ENCODE results near the gene PHF2. TPM values are rescaled to one million over a fixed set of nuclear protein-coding genes. Genes with fewer than 3 reads are reported as not detected.
A peak's percentile ranks its signal among the peaks of the same experiment; 100 is the strongest.

The PHF2 gene
- total and polyA plus RNA-seq, 4 experiments from 2014 or later = 0.48 to 41.2 (median 21.0) TPM

DNA sequence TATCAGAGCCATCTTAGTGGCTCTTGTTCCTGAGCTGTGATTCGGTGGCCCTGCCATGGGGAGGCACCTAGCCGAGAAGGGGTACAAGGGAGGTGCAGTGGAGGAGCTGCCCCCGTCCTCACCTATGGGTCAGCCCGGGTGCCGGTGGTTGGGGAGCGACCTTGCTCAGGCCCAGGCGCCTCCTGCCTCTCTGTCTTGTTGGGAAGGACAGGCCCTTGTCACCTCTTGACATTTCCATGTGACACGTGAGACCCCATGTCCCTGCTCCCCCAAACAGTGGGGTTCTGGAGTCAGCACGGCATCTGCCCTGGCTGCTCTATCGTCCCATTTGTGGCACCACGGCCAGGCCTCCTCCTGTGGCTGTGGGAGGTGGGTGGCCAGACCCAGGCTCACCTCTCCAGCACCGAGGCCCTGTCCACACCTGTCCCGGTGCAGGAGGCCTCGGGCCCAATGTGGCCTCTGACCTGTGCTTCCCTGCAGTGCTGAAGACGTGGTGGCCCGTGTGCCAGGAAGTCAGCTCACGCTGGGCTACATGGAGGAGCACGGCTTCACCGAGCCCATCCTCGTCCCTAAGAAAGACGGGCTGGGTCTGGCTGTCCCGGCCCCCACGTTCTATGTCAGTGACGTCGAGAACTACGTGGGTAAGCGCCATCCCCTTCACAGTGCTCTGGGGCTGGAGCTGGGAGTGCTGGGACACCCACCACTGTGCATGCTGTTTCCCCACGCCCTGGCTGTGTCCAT, 68.9 kb downstream of the PHF2 start:
- no peaks in the 10 kb centered on the region for H3K9me3 ChIP-seq (ENCODE audit: control insufficient read depth in 1 of 2, low read length in 2 of 2)
- Mint-ChIP-seq H3K4me3 (no peak overlapping the region), H3K4me1 (peaks cover 0 to 2% (median 0%) of the 10 kb centered on the region in 4 donors), H3K9me3 (no peaks in the 10 kb centered on the region), H3K36me3 (peaks cover 26 to 62% of the 10 kb centered on the region in 2 donors), H3K27me3 (no peaks in the 10 kb centered on the region), H3K27ac (no peak overlapping the region)
- no peak overlapping the region for H3K27ac ChIP-seq (ENCODE audit: low read depth, low read length)
- ChIA-PET CTCF (ENCODE audit: partially characterized antibody) (no interaction called here), POLR2A (ENCODE audit: partially characterized antibody) (no interaction called here)
- H3K4me3 ChIP-seq (ENCODE audit: low read length in 2 of 2) = no peak overlapping the region
- intact Hi-C loops (cut with micrococcal nuclease) = no loop called here
- no peaks in the 10 kb centered on the region for H3K27me3 ChIP-seq (ENCODE audit: insufficient read depth, low read length)
- H3K36me3 ChIP-seq (ENCODE audit: insufficient read depth, low read length) = peaks cover 14% of the 10 kb centered on the region
- H3K4me1 ChIP-seq (ENCODE audit: insufficient read depth, low read length) = no peaks in the 10 kb centered on the region
- no peak for DNase-seq

- Mint-ChIP-seq H3K4me1 (no peaks in the 10 kb centered on the region), H3K27ac (no peak overlapping the region), H3K9me3 (no peaks in the 10 kb centered on the region), H3K36me3 (peaks cover 23 to 56% of the 10 kb centered on the region in 2 donors), H3K27me3 (no peaks in the 10 kb centered on the region), H3K4me3 (no peak overlapping the region)
- H3K4me3 ChIP-seq (ENCODE audit: low read length in 2 of 2) = no peak overlapping the region
- no peaks in the 10 kb centered on the region for H3K27me3 ChIP-seq (ENCODE audit: insufficient read depth, low read length)
- intact Hi-C loops (cut with micrococcal nuclease) = no loop called here
- no peak for DNase-seq
- no peaks in the 10 kb centered on the region for H3K9me3 ChIP-seq (ENCODE audit: control insufficient read depth in 1 of 2, low read length in 2 of 2)
- CTCF ChIA-PET (ENCODE audit: partially characterized antibody) = no interaction called here
- no peaks in the 10 kb centered on the region for H3K4me1 ChIP-seq (ENCODE audit: insufficient read depth, low read length)
- H3K27ac ChIP-seq (ENCODE audit: low read depth, low read length) = no peak overlapping the region
- H3K36me3 ChIP-seq (ENCODE audit: insufficient read depth, low read length) = peaks cover 16% of the 10 kb centered on the region
- POLR2A ChIA-PET (ENCODE audit: partially characterized antibody) = no interaction called here
Measured at GRCh38 chr9:93645921-93646639, 69.7 kb downstream of the PHF2 start.

DNA sequence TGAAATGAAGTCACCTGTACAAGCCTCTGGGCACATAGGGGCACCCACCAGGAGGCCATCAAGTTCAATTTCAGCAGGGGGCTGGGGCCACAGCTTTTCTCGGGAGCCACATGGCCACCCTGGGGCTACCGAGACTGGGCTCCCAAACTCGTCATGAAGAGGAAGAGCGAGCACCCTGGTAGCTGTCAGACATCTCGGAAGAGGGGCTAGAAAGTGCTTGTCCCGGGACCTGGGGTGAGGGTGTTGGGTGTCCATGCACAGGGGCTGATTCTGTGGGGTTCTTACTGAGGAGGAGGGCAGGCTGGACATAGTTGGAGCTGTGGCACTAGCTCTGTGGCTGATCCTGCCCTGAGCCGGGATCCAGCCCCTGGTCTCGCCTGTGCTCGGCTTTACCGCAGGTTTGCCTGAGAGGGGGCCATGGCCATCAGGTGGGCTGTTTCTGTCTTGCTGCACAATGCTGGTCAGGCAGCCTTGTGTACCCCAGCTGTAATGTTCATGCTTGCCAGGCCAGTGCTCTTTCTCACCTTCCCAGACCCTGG, 70.3 kb downstream of the PHF2 start:
- Histone ChIP-seq H3K27me3 (ENCODE audit: insufficient read depth, low read length) (no peaks in the 10 kb centered on the region), H3K36me3 (ENCODE audit: insufficient read depth, low read length) (peaks cover 21% of the 10 kb centered on the region), H3K27ac (ENCODE audit: low read depth, low read length) (no peak overlapping the region), H3K4me1 (ENCODE audit: insufficient read depth, low read length) (no peaks in the 10 kb centered on the region), H3K9me3 (ENCODE audit: control insufficient read depth in 1 of 2, low read length in 2 of 2) (no peaks in the 10 kb centered on the region), H3K4me3 (ENCODE audit: low read length in 2 of 2) (no peak overlapping the region)
- intact Hi-C loops (cut with micrococcal nuclease) = no loop called here
- Mint-ChIP-seq H3K27me3 (no peaks in the 10 kb centered on the region), H3K4me1 (no peaks in the 10 kb centered on the region), H3K4me3 (no peak overlapping the region), H3K27ac (no peak overlapping the region), H3K36me3 (peaks cover 23 to 57% of the 10 kb centered on the region in 2 donors), H3K9me3 (no peaks in the 10 kb centered on the region)
- POLR2A ChIA-PET (ENCODE audit: partially characterized antibody) = no interaction called here
- DNase-seq = no peak
- CTCF ChIA-PET (ENCODE audit: partially characterized antibody) = no interaction called here

GRCh38 chr9:93648181-93648580, 71.8 kb downstream of the PHF2 start:
- no peaks in the 10 kb centered on the region for H3K27me3 Mint-ChIP-seq
- ChIA-PET CTCF (ENCODE audit: partially characterized antibody) (interaction anchor here (0.5 kb wide), 1 partner anchor 54 kb away, joined by 3 read pairs; no protein-coding TSS in a partner anchor), POLR2A (ENCODE audit: partially characterized antibody) (no interaction called here)
- H3K4me1 ChIP-seq (ENCODE audit: insufficient read depth, low read length) = no peaks in the 10 kb centered on the region
- H3K27ac ChIP-seq (ENCODE audit: low read depth, low read length) = no peak overlapping the region
- H3K4me3 Mint-ChIP-seq = no peak overlapping the region
- intact Hi-C loops (cut with micrococcal nuclease) = no loop called here
- H3K9me3 Mint-ChIP-seq = no peaks in the 10 kb centered on the region
- H3K27ac Mint-ChIP-seq = peak overlapping the region in 1 of 7 donors; percentile 23
- peaks cover 29% of the 10 kb centered on the region for H3K36me3 ChIP-seq (ENCODE audit: insufficient read depth, low read length)
- H3K27me3 ChIP-seq (ENCODE audit: insufficient read depth, low read length) = no peaks in the 10 kb centered on the region
- no peak overlapping the region for H3K4me3 ChIP-seq (ENCODE audit: low read length in 2 of 2)
- DNase-seq = no peak
- no peaks in the 10 kb centered on the region for H3K9me3 ChIP-seq (ENCODE audit: control insufficient read depth in 1 of 2, low read length in 2 of 2)
- H3K36me3 Mint-ChIP-seq = peaks cover 27 to 55% of the 10 kb centered on the region in 2 donors
- H3K4me1 Mint-ChIP-seq = no peaks in the 10 kb centered on the region

GRCh38 chr9:93648836-93649235, 72.5 kb downstream of the PHF2 start:
- H3K4me3 Mint-ChIP-seq = no peak overlapping the region
- POLR2A ChIA-PET (ENCODE audit: partially characterized antibody) = no interaction called here
- Histone ChIP-seq H3K4me1 (ENCODE audit: insufficient read depth, low read length) (no peaks in the 10 kb centered on the region), H3K27me3 (ENCODE audit: insufficient read depth, low read length) (no peaks in the 10 kb centered on the region), H3K36me3 (ENCODE audit: insufficient read depth, low read length) (peaks cover 32% of the 10 kb centered on the region), H3K9me3 (ENCODE audit: control insufficient read depth in 1 of 2, low read length in 2 of 2) (no peaks in the 10 kb centered on the region), H3K27ac (ENCODE audit: low read depth, low read length) (no peak overlapping the region), H3K4me3 (ENCODE audit: low read length in 2 of 2) (no peak overlapping the region)
- no peaks in the 10 kb centered on the region for H3K4me1 Mint-ChIP-seq
- intact Hi-C loops (cut with micrococcal nuclease) = no loop called here
- H3K27me3 Mint-ChIP-seq = no peaks in the 10 kb centered on the region
- no peak for DNase-seq
- no peaks in the 10 kb centered on the region for H3K9me3 Mint-ChIP-seq
- no peak overlapping the region for H3K27ac Mint-ChIP-seq
- peaks cover 24 to 53% of the 10 kb centered on the region in 2 donors for H3K36me3 Mint-ChIP-seq
- CTCF ChIA-PET (ENCODE audit: partially characterized antibody) = no interaction called here

- no peak overlapping the region for H3K27ac Mint-ChIP-seq
- no peaks in the 10 kb centered on the region for H3K4me1 Mint-ChIP-seq
- intact Hi-C loops (cut with micrococcal nuclease) = no loop called here
- no peaks in the 10 kb centered on the region for H3K27me3 Mint-ChIP-seq
- H3K36me3 Mint-ChIP-seq = peaks cover 21 to 57% of the 10 kb centered on the region in 2 donors
- H3K9me3 Mint-ChIP-seq = no peaks in the 10 kb centered on the region
- ChIA-PET CTCF (ENCODE audit: partially characterized antibody) (no interaction called here), POLR2A (ENCODE audit: partially characterized antibody) (no interaction called here)
- no peaks in the 10 kb centered on the region for H3K4me1 ChIP-seq (ENCODE audit: insufficient read depth, low read length)
- peaks cover 40% of the 10 kb centered on the region for H3K36me3 ChIP-seq (ENCODE audit: insufficient read depth, low read length)
- no peak overlapping the region for H3K4me3 Mint-ChIP-seq
- H3K4me3 ChIP-seq (ENCODE audit: low read length in 2 of 2) = no peak overlapping the region
- no peaks in the 10 kb centered on the region for H3K9me3 ChIP-seq (ENCODE audit: control insufficient read depth in 1 of 2, low read length in 2 of 2)
- no peaks in the 10 kb centered on the region for H3K27me3 ChIP-seq (ENCODE audit: insufficient read depth, low read length)
- no peak overlapping the region for H3K27ac ChIP-seq (ENCODE audit: low read depth, low read length)
- no peak for DNase-seq
Measured at GRCh38 chr9:93649610-93650261, 73.4 kb downstream of the PHF2 start.

GRCh38 chr9:93650448-93650847, 74.1 kb downstream of the PHF2 start:
- Mint-ChIP-seq H3K9me3 (no peaks in the 10 kb centered on the region), H3K27me3 (no peaks in the 10 kb centered on the region), H3K4me1 (no peaks in the 10 kb centered on the region), H3K36me3 (peaks cover 24 to 54% of the 10 kb centered on the region in 2 donors), H3K27ac (no peak overlapping the region), H3K4me3 (no peak overlapping the region)
- ChIA-PET POLR2A (ENCODE audit: partially characterized antibody) (no interaction called here), CTCF (ENCODE audit: partially characterized antibody) (no interaction called here)
- no peak for DNase-seq
- Histone ChIP-seq H3K4me1 (ENCODE audit: insufficient read depth, low read length) (no peaks in the 10 kb centered on the region), H3K4me3 (ENCODE audit: low read length in 2 of 2) (no peak overlapping the region), H3K9me3 (ENCODE audit: control insufficient read depth in 1 of 2, low read length in 2 of 2) (no peaks in the 10 kb centered on the region), H3K27me3 (ENCODE audit: insufficient read depth, low read length) (no peaks in the 10 kb centered on the region), H3K36me3 (ENCODE audit: insufficient read depth, low read length) (peaks cover 44% of the 10 kb centered on the region), H3K27ac (ENCODE audit: low read depth, low read length) (no peak overlapping the region)
- intact Hi-C loops (cut with micrococcal nuclease) = no loop called here

Measured in CD4-positive, alpha-beta memory T cell (primary cell).